ENCODE results near the gene BRD3. TPM values are rescaled to one million over a fixed set of nuclear protein-coding genes. Genes with fewer than 3 reads are reported as not detected.
A peak's percentile ranks its signal among the peaks of the same experiment; 100 is the strongest.

The BRD3 gene
- total RNA-seq, 1 experiment from 2014 or later, result 40.7 TPM

- H3K27me3 ChIP-seq (ENCODE audit: insufficient read depth, low read length), result peaks cover 11% of the 10 kb centered on the region
- ChIA-PET CTCF (no interaction called here), POLR2A (no interaction called here), RAD21 (ENCODE audit: low non-redundant PET in 1 of 2, low total read pairs in 2 of 2, uncharacterized antibody in 2 of 2, unreplicated experiment in 2 of 2) (no interaction called here)
- intact Hi-C loops (cut with micrococcal nuclease), result no loop called here
- ATAC-seq (no peak), DNase-seq (ENCODE audit: low read depth, low spot score) (no peak)
- no peak overlapping the region; a peak in 1 of 4 replicates for H3K4me3 ChIP-seq (replicated peaks in 1 of 2; ENCODE audit: low read depth in 1 of 2, low read length in 2 of 2)
- H4K20me1 ChIP-seq (ENCODE audit: insufficient read depth), result no peaks in the 10 kb centered on the region
- H3K79me2 ChIP-seq (ENCODE audit: insufficient read depth, low read length), result peaks cover 24% of the 10 kb centered on the region
- peak overlapping the region; percentile 79 for H3K4me2 ChIP-seq (ENCODE audit: low read length)
- TF ChIP-seq SP1 (IDR thresholded peaks at IDR 0.05; ENCODE audit: low read depth) (no peak), EGR1 (IDR thresholded peaks at IDR 0.05; ENCODE audit: low read depth) (no peak), CEBPB (IDR thresholded peaks at IDR 0.05; ENCODE audit: low read depth) (no peak)
- no peak overlapping the region for H2AFZ ChIP-seq (ENCODE audit: low read depth, low read length, poor library complexity, severe bottlenecking)
- H3K9me2 ChIP-seq (ENCODE audit: insufficient read depth), result no peaks in the 10 kb centered on the region
- BruUV-seq (replicated peaks), result no TSS peak
- no peak overlapping the region for H3K27ac ChIP-seq (ENCODE audit: low read depth, low read length)
- no peaks in the 10 kb centered on the region for H3K9me3 ChIP-seq (ENCODE audit: control insufficient read depth in 1 of 2, insufficient read depth in 1 of 2, low read depth in 1 of 2, low read length in 2 of 2)
- H3K36me3 ChIP-seq (ENCODE audit: control insufficient read depth in 1 of 2, insufficient read depth in 2 of 2, low read length in 2 of 2), result no peaks in the 10 kb centered on the region
- H3K9ac ChIP-seq (ENCODE audit: low read length), result no peak overlapping the region
- H3K4me1 ChIP-seq (ENCODE audit: control insufficient read depth in 1 of 2, insufficient read depth in 2 of 2, low read length in 2 of 2), result peaks cover 10 to 22% of the 10 kb centered on the region in 2 experiments; a peak in 3 of 4 replicates
These were observed 1.9 kb upstream of the BRD3 start for GRCh38 chr9:134069480-134070399.

DNA sequence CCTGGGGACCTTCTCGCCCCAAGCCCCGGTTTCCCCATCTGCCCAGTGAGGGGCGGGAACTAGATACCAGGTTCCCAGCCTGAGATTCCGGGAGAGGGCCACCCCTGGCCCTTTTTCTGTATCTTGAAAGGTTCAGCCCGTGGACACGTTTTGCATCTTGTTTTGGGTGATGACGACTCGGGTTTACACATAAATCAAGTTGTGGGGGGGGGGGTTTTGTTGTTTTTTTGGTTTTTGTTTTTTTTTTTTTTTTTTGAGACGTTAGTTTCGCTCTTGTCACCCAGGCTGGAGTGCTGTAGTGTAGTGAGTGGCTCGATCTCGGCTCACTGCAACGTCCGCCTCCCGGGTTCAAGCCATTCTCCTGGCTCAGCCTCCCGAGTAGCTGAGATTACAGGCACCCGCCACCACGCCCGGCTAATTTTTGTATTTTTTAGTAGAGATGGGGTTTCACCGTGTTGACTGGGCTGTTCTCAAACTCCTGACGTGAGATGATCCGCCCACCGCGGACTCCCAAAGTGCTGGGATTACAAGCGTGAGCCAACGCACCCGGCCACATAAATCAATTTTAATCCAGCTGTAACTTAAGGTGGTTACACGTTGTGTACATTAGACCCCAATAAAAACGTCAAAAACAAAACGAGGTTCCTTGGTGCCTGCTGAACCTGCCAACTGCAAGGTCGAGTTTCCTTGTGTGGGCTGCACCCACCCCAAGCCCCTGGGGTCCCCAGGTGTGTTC is 1.1 kb upstream of the BRD3 start:
- TF ChIP-seq POLR2A (IDR thresholded peaks at IDR 0.05; ENCODE audit: borderline replicate concordance, extremely low read depth, insufficient read depth, insufficient read length) (no peak), ZFX (IDR thresholded peaks at IDR 0.05) (no peak), EZH2phosphoT487 (IDR thresholded peaks at IDR 0.05; ENCODE audit: borderline replicate concordance) (no peak), EZH2 (IDR thresholded peaks at IDR 0.05) (no peak), ZNF274 (IDR thresholded peaks at IDR 0.05; ENCODE audit: low read depth, low read length) (no peak), CTCF (IDR thresholded peaks at IDR 0.05 in 2 of 3, conservative IDR thresholded peaks at IDR 0.05 in 1 of 3; ENCODE audit: borderline replicate concordance in 1 of 3, insufficient read depth in 1 of 3, low read depth in 2 of 3, low read length in 2 of 3) (no peak), TCF7L2 (IDR thresholded peaks at IDR 0.05; ENCODE audit: borderline replicate concordance, extremely low read depth, insufficient read depth, insufficient read length) (no peak), CEBPB (IDR thresholded peaks at IDR 0.05; ENCODE audit: low read depth) (no peak), ZBTB33 (IDR thresholded peaks at IDR 0.05; ENCODE audit: extremely low read depth, insufficient replicate concordance, low read length) (no peak)
- TF ChIP-seq, protein P1, sequence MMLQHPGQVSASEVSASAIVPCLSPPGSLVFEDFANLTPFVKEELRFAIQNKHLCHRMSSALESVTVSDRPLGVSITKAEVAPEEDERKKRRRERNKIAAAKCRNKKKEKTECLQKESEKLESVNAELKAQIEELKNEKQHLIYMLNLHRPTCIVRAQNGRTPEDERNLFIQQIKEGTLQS (IDR thresholded peaks at IDR 0.05), result no peak
- Histone ChIP-seq H3K36me3 (ENCODE audit: control insufficient read depth in 1 of 2, insufficient read depth in 2 of 2, low read length in 2 of 2) (no peaks in the 10 kb centered on the region), H3K27ac (ENCODE audit: low read depth, low read length) (peak overlapping the region; percentile 93), H3K79me2 (ENCODE audit: insufficient read depth, low read length) (peaks cover 32% of the 10 kb centered on the region), H3K4me1 (ENCODE audit: control insufficient read depth in 1 of 2, insufficient read depth in 2 of 2, low read length in 2 of 2) (peaks cover 10 to 22% of the 10 kb centered on the region in 2 experiments; a peak in 3 of 4 replicates), H3K9me2 (ENCODE audit: insufficient read depth) (no peaks in the 10 kb centered on the region), H3K27me3 (ENCODE audit: insufficient read depth, low read length) (peaks cover 11% of the 10 kb centered on the region), H3K4me2 (ENCODE audit: low read length) (peak overlapping the region; percentile 79), H3K9ac (ENCODE audit: low read length) (peak overlapping the region; percentile 45), H4K20me1 (ENCODE audit: insufficient read depth) (no peaks in the 10 kb centered on the region), H3K4me3 (replicated peaks in 1 of 2; ENCODE audit: low read depth in 1 of 2, low read length in 2 of 2) (peak overlapping the region; percentile 51 to 56), H3K9me3 (ENCODE audit: control insufficient read depth in 1 of 2, insufficient read depth in 1 of 2, low read depth in 1 of 2, low read length in 2 of 2) (no peaks in the 10 kb centered on the region), H2AFZ (ENCODE audit: low read depth, low read length, poor library complexity, severe bottlenecking) (peak overlapping the region; percentile 50)
- no TSS peak for BruUV-seq (replicated peaks)
- ChIA-PET CTCF (no interaction called here), RAD21 (ENCODE audit: low non-redundant PET in 1 of 2, low total read pairs in 2 of 2, uncharacterized antibody in 2 of 2, unreplicated experiment in 2 of 2) (interaction anchor here in 1 of 2 experiments (0.6 kb wide), 1 partner anchor 63 kb away, joined by 6 read pairs; no protein-coding TSS in a partner anchor), POLR2A (no interaction called here)
- peak; percentile 8; the same call in 1 of the 2 replicates for ATAC-seq
- DNase-seq (ENCODE audit: low read depth, low spot score), result no peak
- intact Hi-C loops (cut with micrococcal nuclease), result no loop called here

Data from HCT116 (cell line).